HepG2 (cell line): ENCODE measurements around the gene ZFAND2B. TPM values are rescaled to one million over a fixed set of nuclear protein-coding genes. Genes with fewer than 3 reads are reported as not detected.
A peak's percentile ranks its signal among the peaks of the same experiment; 100 is the strongest.

Experiments
- ATAC-seq: fragments of 200-7000 bp; cut with Tn5 transposase; 3 replicates; pipeline ENCODE4 v1.9.1; 2020; ENCODE audit warnings: mild to moderate bottlenecking, moderate library complexity
- BruUV-seq: library from RNA; stranded (reverse); fragments of 400-500 nt; replicated peaks from 2 replicates; lab custom pipeline; 2021; lab: Mats Ljungman, UMichigan
- CTCF ChIA-PET: fragments of 300-600 bp; formaldehyde crosslinking; extraction: SDS; loops from one replicate; lab custom pipeline; 2021; ENCODE audit warnings: low total read pairs, inconsistent platforms, low intra/inter-chr PET ratio; lab: Yijun Ruan, JAX
- POLR2A ChIA-PET: fragments of 350-600 bp; sonication (Branson Sonifier 250); formaldehyde crosslinking; loops from one replicate; lab custom pipeline; 2020; ENCODE audit warnings: antibody characterized with exemption, inconsistent platforms; lab: Yijun Ruan, JAX
- DNase-seq: peaks from one replicate; pipeline ENCODE4 v3.0.0-alpha.2; 2015; ENCODE audit warnings: low spot score
- FAIRE-seq: peaks from 3 replicates; lab custom pipeline; 2011; peaks lifted over from hg19 to GRCh38; lab: Jason Lieb, UNC
- H2AFZ ChIP-seq: one replicate; pipeline ENCODE4 v1.6.1; 2011; ENCODE audit warnings: low read length, inconsistent platforms
- H3K27ac ChIP-seq: fragments of 300-600 bp; 3 replicates; pipeline ENCODE4 v1.8.0; 2011; ENCODE audit warnings: mixed run types, mild to moderate bottlenecking, mixed read lengths, low read length, inconsistent platforms; ENCODE audit not compliant: insufficient read depth; ENCODE audit errors: extremely low read length
- H3K27me3 ChIP-seq, 2 experiments: fragments of 200-600 bp in 1 of 2; 2 replicates in 1 of 2; 3 replicates in 1 of 2; pipeline versions ENCODE4 v1.6.0 to v1.8.0; 2011; ENCODE audit warnings: low read length in 2 of 2, mild to moderate bottlenecking in 2 of 2, moderate library complexity in 2 of 2, inconsistent platforms in 1 of 2; ENCODE audit not compliant: insufficient read depth in 2 of 2, control insufficient read depth in 1 of 2
- H3K36me3 ChIP-seq, 2 experiments: fragments of 200-600 bp in 1 of 2; replicated peaks in 1 of 2; 2 replicates in 1 of 2; 3 replicates in 1 of 2; pipeline versions ENCODE4 v1.5.1 to v1.8.0; 2011; ENCODE audit warnings: low read length in 2 of 2, inconsistent platforms in 1 of 2; ENCODE audit not compliant: insufficient read depth in 2 of 2, control insufficient read depth in 1 of 2
- H3K4me1 ChIP-seq: 2 replicates; pipeline ENCODE4 v1.5.1; 2012; ENCODE audit warnings: low read length, inconsistent platforms; ENCODE audit not compliant: insufficient read depth
- H3K4me2 ChIP-seq: 2 replicates; pipeline ENCODE4 v1.6.0; 2011; ENCODE audit warnings: low read depth, low read length, inconsistent platforms
- H3K4me3 ChIP-seq, 3 experiments: fragments of 200-600 bp in 1 of 3; sonication (generic), shearing (Covaris generic) in 1 of 3; replicated peaks in 1 of 3; 2 replicates each; pipeline ENCODE4 v1.5.1; 2011 to 2016; ENCODE audit warnings: low read length in 3 of 3, inconsistent platforms in 2 of 3, low read depth in 2 of 3, mild to moderate bottlenecking in 2 of 3, control low read depth in 1 of 3, mixed read lengths in 1 of 3; ENCODE audit not compliant: insufficient read depth in 1 of 3
- H3K79me2 ChIP-seq: one replicate; pipeline ENCODE4 v1.6.1; 2011; ENCODE audit warnings: low read length, inconsistent platforms; ENCODE audit not compliant: insufficient read depth
- H3K9ac ChIP-seq: 2 replicates; pipeline ENCODE4 v1.6.0; 2011; ENCODE audit warnings: mild to moderate bottlenecking, low read depth, low read length, inconsistent platforms; ENCODE audit not compliant: insufficient read depth
- H3K9me3 ChIP-seq: 2 replicates; pipeline ENCODE4 v1.5.1; 2012; ENCODE audit warnings: mild to moderate bottlenecking, low read length
- H4K20me1 ChIP-seq: 2 replicates; pipeline ENCODE4 v1.6.0; 2011; ENCODE audit warnings: inconsistent platforms, mild to moderate bottlenecking, low read length, moderate library complexity; ENCODE audit not compliant: insufficient read depth
- FIP1L1 ChIP-seq: fragments of 200-400 bp; formaldehyde crosslinking; IDR thresholded peaks from 2 replicates; pipeline ENCODE4 v1.6.1; 2018; ENCODE audit warnings: low read depth, mild to moderate bottlenecking, low read length, moderate library complexity, borderline replicate concordance; ENCODE audit not compliant: insufficient read depth
- GTF3A ChIP-seq: sonication (generic); formaldehyde crosslinking; conservative IDR thresholded peaks from 2 replicates; pipeline ENCODE4 v1.4.0; 2020; ENCODE audit warnings: mild to moderate bottlenecking, missing genetic modification reagents
- HCFC1 ChIP-seq: fragments of 150-350 bp; IDR thresholded peaks from 2 replicates; pipeline ENCODE4 v1.6.1; 2014; ENCODE audit warnings: low read depth, low read length
- KAT7 ChIP-seq: IDR thresholded peaks from 2 replicates; pipeline ENCODE4 v1.6.1; 2018; ENCODE audit warnings: borderline replicate concordance, missing compliant biosample characterization
- PHF20 ChIP-seq: sonication (generic); formaldehyde crosslinking; IDR thresholded peaks from 2 replicates; pipeline ENCODE4 v1.5.0; 2020; ENCODE audit warnings: mild to moderate bottlenecking, missing genetic modification reagents
- POGZ ChIP-seq: sonication (generic); formaldehyde crosslinking; IDR thresholded peaks from 2 replicates; pipeline ENCODE4 v1.4.0; 2020; ENCODE audit warnings: mild to moderate bottlenecking, missing genetic modification reagents
- SPEN ChIP-seq: sonication (generic); formaldehyde crosslinking; IDR thresholded peaks from 2 replicates; pipeline ENCODE4 v1.5.1; 2020; ENCODE audit warnings: low read depth, mild to moderate bottlenecking, missing genetic modification reagents
- STAT6 ChIP-seq: sonication (generic); formaldehyde crosslinking; IDR thresholded peaks from 2 replicates; pipeline ENCODE4 v1.4.0; 2020; ENCODE audit warnings: missing genetic modification reagents, mild to moderate bottlenecking, borderline replicate concordance
- TCF7L2 ChIP-seq: IDR thresholded peaks from 2 replicates; pipeline ENCODE4 v1.6.1; 2011; ENCODE audit warnings: mild to moderate bottlenecking, low read depth, low read length, moderate library complexity
- THRA ChIP-seq: sonication (generic); formaldehyde crosslinking; IDR thresholded peaks from 2 replicates; pipeline ENCODE4 v1.4.0; 2020; ENCODE audit warnings: missing genetic modification reagents, borderline replicate concordance
- ZFX ChIP-seq: sonication (generic); formaldehyde crosslinking; IDR thresholded peaks from 2 replicates; pipeline ENCODE4 v1.4.0; 2020; ENCODE audit warnings: mild to moderate bottlenecking, low read depth, missing genetic modification reagents, moderate library complexity
- ZMYM4 ChIP-seq: sonication (generic); formaldehyde crosslinking; IDR thresholded peaks from 2 replicates; pipeline ENCODE4 v1.8.1; 2023; ENCODE audit warnings: mild to moderate bottlenecking, missing genetic modification reagents
- ZNF101 ChIP-seq: sonication (generic); formaldehyde crosslinking; IDR thresholded peaks from 2 replicates; pipeline ENCODE4 v1.4.0; 2020; ENCODE audit warnings: mild to moderate bottlenecking, low read depth, missing genetic modification reagents, borderline replicate concordance
- ZNF232 ChIP-seq: sonication (generic); formaldehyde crosslinking; IDR thresholded peaks from 2 replicates; pipeline ENCODE4 v1.4.0; 2020; ENCODE audit warnings: missing genetic modification reagents, borderline replicate concordance
- ZNF33B ChIP-seq: sonication (generic); formaldehyde crosslinking; IDR thresholded peaks from 2 replicates; pipeline ENCODE4 v1.5.1; 2020; ENCODE audit warnings: mild to moderate bottlenecking, missing genetic modification reagents
- ZNF350 ChIP-seq: sonication (generic); formaldehyde crosslinking; IDR thresholded peaks from 2 replicates; pipeline ENCODE4 v1.4.0; 2020; ENCODE audit warnings: mild to moderate bottlenecking, low read depth, missing genetic modification reagents, borderline replicate concordance
- ZNF354B ChIP-seq: sonication (generic); formaldehyde crosslinking; IDR thresholded peaks from 2 replicates; pipeline ENCODE4 v1.8.0; 2022; ENCODE audit warnings: mild to moderate bottlenecking, missing genetic modification reagents
- ZNF460 ChIP-seq: sonication (generic); formaldehyde crosslinking; IDR thresholded peaks from 2 replicates; pipeline ENCODE4 v1.5.1; 2020; ENCODE audit warnings: missing genetic modification reagents, mild to moderate bottlenecking, borderline replicate concordance
- ZNF605 ChIP-seq: sonication (generic); formaldehyde crosslinking; IDR thresholded peaks from 2 replicates; pipeline ENCODE4 v1.8.0; 2022; ENCODE audit warnings: mild to moderate bottlenecking, missing genetic modification reagents
- ZNF777 ChIP-seq: sonication (generic); formaldehyde crosslinking; IDR thresholded peaks from 2 replicates; pipeline ENCODE4 v1.4.0; 2020; ENCODE audit warnings: missing genetic modification reagents
- WGBS: methylation state at CpG from one replicate; pipeline ENCODE4 v1.1.6; 2017; ENCODE audit warnings: low lambda C conversion rate; 5-methylcytosine and 5-hydroxymethylcytosine counted together
- in situ Hi-C: cut with HindIII; loops from 2 replicates; pipeline ENCODE4 v1.10.0; 2017; ENCODE audit warnings: low pct_unique_long_range_greater_than_20kb; ENCODE audit not compliant: extremely low pct_ligation_motif_present
- intact Hi-C: fragments of 100-400 bp; cut with micrococcal nuclease; formaldehyde crosslinking; loops from one replicate; pipeline ENCODE4 v1.10.0; 2022; ENCODE audit not compliant: unreplicated experiment
- polyA plus RNA-seq, 8 experiments: library from polyadenylated mRNA; depleted of rRNA in 3 of 8; stranded (reverse) in 7 of 8; unstranded in 1 of 8; fragments of >200 nt; fragmentation: Illumina TruSeq in 4 of 8; extraction: Trizol in 4 of 8; gene quantifications; 2 replicates each; pipeline versions ENCODE4 v1.2.1 to v1.2.3, GENCODE V29; 2011 to 2016; ENCODE audit warnings: low read depth in 4 of 8, missing spikeins in 1 of 8, mixed read lengths in 1 of 8; ENCODE audit not compliant: insufficient read depth in 1 of 8
- total RNA-seq, 5 experiments: library from RNA; depleted of rRNA; stranded (reverse); fragments of >200 nt; fragmentation: Illumina TruSeq; extraction: Trizol; gene quantifications; 2 replicates each; pipeline ENCODE4 v1.2.3, GENCODE V29; 2016; ENCODE audit warnings: low read depth in 1 of 5
- TF ChIP-seq, protein P1 (sequence below): sonication (generic); formaldehyde crosslinking; IDR thresholded peaks from 2 replicates; pipeline ENCODE4 v1.9.0; 2021; ENCODE audit warnings: missing genetic modification reagents, borderline replicate concordance

Gene ZFAND2B
- total and polyA plus RNA-seq, 2 of the 13 experiments (the other 11 are each of a cell fraction or from before 2014, with no cell fraction given), result 53.3 to 115 TPM

DNA sequence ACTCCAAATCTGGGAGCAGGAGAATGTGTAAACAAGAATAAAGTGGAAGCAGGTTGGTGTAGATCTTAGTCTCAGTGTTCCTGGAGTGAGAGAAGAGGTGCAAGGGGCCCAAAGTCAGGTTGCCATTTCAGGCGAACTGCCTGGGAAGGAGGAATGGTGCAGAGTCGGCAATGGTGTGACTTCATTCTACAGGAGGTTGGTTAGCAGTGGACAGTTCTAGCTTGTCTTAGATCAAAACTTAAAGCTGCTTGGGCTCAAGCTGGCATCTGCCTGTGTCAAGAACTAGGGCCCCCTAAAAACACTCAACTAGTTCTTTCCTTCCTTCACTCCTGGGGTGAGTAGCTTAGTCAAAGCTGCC is 42.2 kb downstream of the ZFAND2B start:
- H4K20me1 ChIP-seq, result no peaks in the 10 kb centered on the region
- POLR2A ChIA-PET, result interaction anchor here (0.6 to 5.7 kb wide), 31 partner anchors 9 to 467 kb away, joined by 3 to 73 read pairs (median 7); partner anchors contain the start of genes ABCB6, ANKZF1, ATG9A and CNPPD1
- DNase-seq (no peak), ATAC-seq (no peak; the same call in 2 of the 3 replicates), FAIRE-seq (no peak)
- H3K4me1 ChIP-seq, result peaks cover 80% of the 10 kb centered on the region
- WGBS, result 67% methylated on average over 2 of the region's 2 CpGs
- CTCF ChIA-PET, result interaction anchor here (1.6 kb wide), 1 partner anchor 46 kb away, joined by 5 read pairs; no protein-coding TSS in a partner anchor
- H3K9ac ChIP-seq, result peak overlapping the region; percentile 80
- H2AFZ ChIP-seq, result no peak overlapping the region
- peaks cover 1 to 13% of the 10 kb centered on the region in 2 experiments; a peak in 4 of 5 replicates for H3K36me3 ChIP-seq
- peaks cover 0 to 10% of the 10 kb centered on the region in 2 experiments; a peak in 1 of 5 replicates for H3K27me3 ChIP-seq
- H3K27ac ChIP-seq, result peak overlapping the region; percentile 91
- H3K4me3 ChIP-seq, result peak overlapping the region in 2 of 3 experiments; percentile 24 to 61; a peak in 4 of 6 replicates
- intact Hi-C loops (loop anchor here (1.0 to 2.0 kb wide), 2 partner anchors 30 to 46 kb away; partner anchors contain the start of gene DNAJB2), in situ Hi-C loops (no loop called here)
- no peaks in the 10 kb centered on the region for H3K9me3 ChIP-seq
- peaks cover 14% of the 10 kb centered on the region for H3K79me2 ChIP-seq
- BruUV-seq, result no TSS peak
- peak overlapping the region; percentile 94 for H3K4me2 ChIP-seq
- 0 out of 2 replicates have a peak, but pooled peaks have one; percentile 6 for TF ChIP-seq ZNF232
- TF ChIP-seq ZNF605 (CRISPR knock-in tag), result no peak
- TF ChIP-seq PHF20 (CRISPR knock-in tag), result no peak
- TF ChIP-seq ZNF354B, result no peak
- no peak for TF ChIP-seq TCF7L2
- TF ChIP-seq KAT7 (CRISPR knock-in tag), result no peak
- TF ChIP-seq POGZ (CRISPR knock-in tag), result no peak
- TF ChIP-seq, protein P1, sequence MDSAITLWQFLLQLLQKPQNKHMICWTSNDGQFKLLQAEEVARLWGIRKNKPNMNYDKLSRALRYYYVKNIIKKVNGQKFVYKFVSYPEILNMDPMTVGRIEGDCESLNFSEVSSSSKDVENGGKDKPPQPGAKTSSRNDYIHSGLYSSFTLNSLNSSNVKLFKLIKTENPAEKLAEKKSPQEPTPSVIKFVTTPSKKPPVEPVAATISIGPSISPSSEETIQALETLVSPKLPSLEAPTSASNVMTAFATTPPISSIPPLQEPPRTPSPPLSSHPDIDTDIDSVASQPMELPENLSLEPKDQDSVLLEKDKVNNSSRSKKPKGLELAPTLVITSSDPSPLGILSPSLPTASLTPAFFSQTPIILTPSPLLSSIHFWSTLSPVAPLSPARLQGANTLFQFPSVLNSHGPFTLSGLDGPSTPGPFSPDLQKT (CRISPR knock-in tag), result no peak
- TF ChIP-seq STAT6 (CRISPR knock-in tag), result no peak
- no peak for TF ChIP-seq ZNF101
- TF ChIP-seq HCFC1, result no peak
- TF ChIP-seq THRA (CRISPR knock-in tag), result no peak
- 0 out of 2 replicates have a peak, but pooled peaks have one; percentile 14 for TF ChIP-seq ZNF33B (CRISPR knock-in tag)
- no peak for TF ChIP-seq ZMYM4 (CRISPR knock-in tag)
- peak; percentile 16; the same call in 1 of the 2 replicates for TF ChIP-seq FIP1L1
- TF ChIP-seq ZNF460 (CRISPR knock-in tag), result no peak
- no peak for TF ChIP-seq SPEN (CRISPR knock-in tag)
- TF ChIP-seq ZNF350, result no peak
- no peak for TF ChIP-seq GTF3A (CRISPR knock-in tag)
- TF ChIP-seq ZNF777 (CRISPR knock-in tag), result no peak
- no peak for TF ChIP-seq ZFX
